Upper lobe of left lung (tissue), 6 donors: ENCODE results near the gene CCDC106. TPM values are rescaled to one million over a fixed set of nuclear protein-coding genes. Genes with fewer than 3 reads are reported as not detected.

Experiments used
- ATAC-seq, 2 donors: fragments of 200-7000 bp; cut with Tn5 transposase; one replicate each; pipeline ENCODE4 v1.9.1; 2022; ENCODE audit warnings: mild to moderate bottlenecking in 2 of 2, moderate library complexity in 2 of 2; ENCODE audit not compliant: low FRiP score in 2 of 2
- DNase-seq, 2 donors: peaks; one replicate each; pipeline ENCODE4 v3.0.0-alpha.2; 2019 to 2020
- H3K27ac ChIP-seq, 4 donors: fragments of 200-600 bp; sonication (generic); one replicate each; pipeline ENCODE4 v1.5.1; 2016 to 2019
- H3K27me3 ChIP-seq, 4 donors: fragments of 200-600 bp; sonication (generic); one replicate each; pipeline ENCODE4 v1.5.1; 2017 to 2019
- H3K36me3 ChIP-seq, 4 donors: fragments of 200-600 bp; sonication (generic); one replicate each; pipeline ENCODE4 v1.5.1; 2016 to 2019
- H3K4me1 ChIP-seq, 4 donors: fragments of 200-600 bp; sonication (generic); one replicate each; pipeline ENCODE4 v1.5.1; 2018 to 2019
- H3K4me3 ChIP-seq, 4 donors: fragments of 200-600 bp; sonication (generic); one replicate each; pipeline ENCODE4 v1.5.1; 2017 to 2019; ENCODE audit warnings: mild to moderate bottlenecking in 2 of 4, moderate library complexity in 1 of 4
- H3K9me3 ChIP-seq, 4 donors: fragments of 200-600 bp; sonication (generic); one replicate each; pipeline ENCODE4 v1.5.1; 2018 to 2019
- CTCF ChIP-seq, 6 experiments: fragments of 450-650 bp in 4 of 6; fragments of 200-600 bp in 2 of 6; sonication (generic) in 2 of 6; IDR thresholded peaks; one replicate each; pipeline ENCODE4 v1.5.1; 2016 to 2019; ENCODE audit warnings: antibody characterized with exemption in 6 of 6
- EP300 ChIP-seq, 4 donors: sonication (generic); formaldehyde crosslinking; IDR thresholded peaks; one replicate each; pipeline ENCODE4 v1.5.1; 2017; ENCODE audit warnings: antibody characterized with exemption in 4 of 4, control low read depth in 2 of 4
- POLR2A ChIP-seq, 4 donors: fragments of 450-650 bp; IDR thresholded peaks; one replicate each; pipeline ENCODE4 v1.5.1; 2016 to 2017; ENCODE audit warnings: antibody characterized with exemption in 4 of 4, mild to moderate bottlenecking in 2 of 4
- POLR2AphosphoS5 ChIP-seq, 2 donors: sonication (generic); formaldehyde crosslinking; IDR thresholded peaks; one replicate each; pipeline ENCODE4 v1.5.1; 2017; ENCODE audit warnings: antibody characterized with exemption in 2 of 2
- WGBS, 2 donors: methylation state at CpG; one replicate each; pipeline ENCODE4 v1.1.5; 2017 to 2018; 5-methylcytosine and 5-hydroxymethylcytosine counted together
- total RNA-seq, 6 donors: library from RNA; depleted of rRNA in 4 of 6; stranded (reverse); fragments of >200 nt in 4 of 6; gene quantifications; one replicate each; pipeline versions ENCODE4 v1.1.0 to v1.2.1, GENCODE V29; 2016 to 2021
- donor health status: DM: no; HTN: no; CAD: no; lungs with moderate emphysema.
- donor health status: DM: no; HTN: yes; CAD: no; lungs with severe emphysema.

CCDC106 gene
- total RNA-seq, 6 donors from 2014 or later: 15.3 to 44.0 (median 17.1) TPM

DNA sequence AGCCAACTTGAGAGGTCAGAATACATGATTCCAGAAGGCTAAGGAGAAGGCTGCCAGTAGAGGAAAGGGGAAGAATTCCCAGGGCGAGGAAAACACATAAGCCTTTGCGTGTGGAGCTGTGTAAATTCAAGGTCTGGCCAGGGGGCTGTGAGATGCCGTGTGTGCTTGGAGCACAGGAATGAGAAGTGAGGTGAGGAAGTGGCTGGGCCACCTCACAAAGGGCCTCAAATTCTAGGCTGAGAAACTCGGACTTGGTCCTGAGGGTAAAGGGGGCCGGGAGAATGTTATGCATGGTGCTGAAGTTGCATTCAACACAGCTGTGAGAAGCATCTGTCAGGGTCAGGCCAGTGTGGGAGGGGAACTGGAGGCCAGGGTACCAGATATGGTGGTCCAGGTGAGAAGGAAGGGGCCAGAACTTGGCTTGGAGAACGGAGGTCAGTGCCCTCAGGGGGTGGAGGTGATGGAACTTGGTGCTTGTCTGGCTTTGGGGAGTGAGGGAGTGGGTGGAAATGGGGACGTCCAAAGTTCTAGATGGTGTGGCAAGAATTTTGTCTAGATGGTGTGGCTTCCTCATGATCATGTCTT, 12.1 kb upstream of the CCDC106 start:
- DNase-seq (no peak), ATAC-seq (no peak)
- Histone ChIP-seq H3K4me1 (peaks cover 51 to 72% (median 53%) of the 10 kb centered on the region in 4 donors), H3K36me3 (peaks cover 0 to 4% (median 2%) of the 10 kb centered on the region in 4 donors), H3K9me3 (no peaks in the 10 kb centered on the region), H3K27me3 (no peaks in the 10 kb centered on the region), H3K27ac (peak overlapping the region; percentile 92 to 100 (median 97)), H3K4me3 (peak overlapping the region; percentile 68 to 98 (median 82))
- TF ChIP-seq POLR2AphosphoS5 (IDR thresholded peaks at IDR 0.05) (no peak), POLR2A (IDR thresholded peaks at IDR 0.05) (no peak), EP300 (IDR thresholded peaks at IDR 0.05) (no peak)
- 67% methylated on average over 7 of the region's 7 CpGs for WGBS, 2 donors

DNA sequence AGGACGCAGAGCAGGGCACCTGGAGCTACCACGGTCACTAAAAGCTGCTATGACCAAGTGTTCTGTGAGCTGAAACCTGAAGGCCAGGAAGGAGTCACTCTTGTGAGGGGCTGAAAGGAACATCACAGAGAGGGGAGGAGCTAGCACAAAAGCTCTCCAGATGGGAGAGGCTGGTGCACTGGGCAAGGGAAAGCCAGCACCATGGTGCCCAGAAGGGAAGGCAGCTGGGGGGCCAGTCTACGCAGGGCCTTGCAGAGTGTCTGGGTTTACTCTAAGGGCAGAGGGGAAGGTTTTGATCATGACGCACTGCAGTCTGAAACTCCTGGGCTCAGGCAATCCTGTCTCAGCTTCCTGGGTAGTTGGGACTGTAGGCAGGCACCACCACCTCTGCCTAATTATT, 11.3 kb upstream of the CCDC106 start:
- no peak for DNase-seq
- WGBS, 2 donors: 75 to 91% methylated on average over 4 of the region's 4 CpGs
- TF ChIP-seq POLR2AphosphoS5 (IDR thresholded peaks at IDR 0.05) (no peak), POLR2A (IDR thresholded peaks at IDR 0.05) (no peak), EP300 (IDR thresholded peaks at IDR 0.05) (no peak)
- Histone ChIP-seq H3K36me3 (peaks cover 0 to 4% (median 2%) of the 10 kb centered on the region in 4 donors), H3K4me3 (no peak overlapping the region), H3K4me1 (peaks cover 51 to 77% (median 55%) of the 10 kb centered on the region in 4 donors), H3K9me3 (no peaks in the 10 kb centered on the region), H3K27ac (no peak overlapping the region), H3K27me3 (no peaks in the 10 kb centered on the region)
- ATAC-seq: no peak

GRCh38 chr19:55637534-55637933, 10.5 kb upstream of the CCDC106 start:
- WGBS, 2 donors: 86 to 91% methylated on average over 8 to 11 of the region's 11 CpGs
- no peaks in the 10 kb centered on the region for H3K27me3 ChIP-seq
- no peak for TF ChIP-seq POLR2AphosphoS5 (IDR thresholded peaks at IDR 0.05)
- TF ChIP-seq POLR2A (IDR thresholded peaks at IDR 0.05): peak in 1 of 4 donors; percentile 6
- TF ChIP-seq EP300 (IDR thresholded peaks at IDR 0.05): no peak
- TF ChIP-seq CTCF (IDR thresholded peaks at IDR 0.05): no peak
- H3K27ac ChIP-seq: no peak overlapping the region
- H3K4me3 ChIP-seq: no peak overlapping the region
- H3K36me3 ChIP-seq: peaks cover 0 to 4% (median 2%) of the 10 kb centered on the region in 4 donors
- no peaks in the 10 kb centered on the region for H3K9me3 ChIP-seq
- no peak for ATAC-seq
- peaks cover 58 to 77% (median 60%) of the 10 kb centered on the region in 4 donors for H3K4me1 ChIP-seq
- DNase-seq: no peak

GRCh38 chr19:55638864-55639359, 9.1 kb upstream of the CCDC106 start:
- DNase-seq (no peak), ATAC-seq (no peak)
- Histone ChIP-seq H3K27ac (no peak overlapping the region), H3K9me3 (no peaks in the 10 kb centered on the region), H3K27me3 (no peaks in the 10 kb centered on the region), H3K36me3 (peaks cover 0 to 4% (median 2%) of the 10 kb centered on the region in 4 donors), H3K4me3 (no peak overlapping the region), H3K4me1 (peaks cover 63 to 88% (median 68%) of the 10 kb centered on the region in 4 donors)
- TF ChIP-seq EP300 (IDR thresholded peaks at IDR 0.05) (no peak), CTCF (IDR thresholded peaks at IDR 0.05) (peak in 5 of 6 experiments; percentile 10 to 50 (median 27)), POLR2AphosphoS5 (IDR thresholded peaks at IDR 0.05) (no peak), POLR2A (IDR thresholded peaks at IDR 0.05) (no peak)
- 87 to 91% methylated on average over 6 of the region's 6 CpGs for WGBS, 2 donors

DNA sequence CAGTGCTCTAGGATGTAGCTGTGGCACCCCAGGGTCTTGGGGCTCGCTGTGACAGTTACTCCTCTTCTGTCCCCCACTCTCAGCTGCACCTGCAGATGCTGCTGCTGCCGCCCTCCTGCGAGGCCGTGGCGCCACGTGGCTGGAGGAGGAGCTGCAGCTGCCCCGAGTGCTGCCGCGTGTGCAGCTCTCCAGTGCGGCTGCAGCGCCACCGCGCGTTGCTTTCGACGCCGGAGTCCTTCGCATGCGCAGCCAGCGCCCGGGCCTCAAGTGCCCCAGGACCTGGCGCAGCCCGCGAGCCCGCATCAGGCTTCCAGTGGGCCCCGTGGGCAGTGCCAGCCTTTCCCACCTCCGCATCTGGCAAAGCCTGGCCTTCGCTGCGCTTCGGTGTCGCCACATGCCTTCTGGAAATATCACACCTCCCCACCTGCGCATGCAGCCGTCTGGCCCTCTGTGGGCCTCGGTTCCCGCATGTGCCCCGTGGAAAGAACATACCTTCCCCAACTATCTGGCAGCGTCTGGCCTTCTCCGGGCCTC, 7.9 kb upstream of the CCDC106 start:
- Histone ChIP-seq H3K27ac (peak overlapping the region; percentile 88 to 94 (median 92)), H3K27me3 (no peaks in the 10 kb centered on the region), H3K4me3 (peak overlapping the region; percentile 74 to 96 (median 86)), H3K36me3 (peaks cover 3 to 10% (median 8%) of the 10 kb centered on the region in 4 donors), H3K9me3 (no peaks in the 10 kb centered on the region), H3K4me1 (peaks cover 66 to 95% (median 73%) of the 10 kb centered on the region in 4 donors)
- WGBS, 2 donors: 27% methylated on average over 13 to 27 of the region's 38 CpGs
- DNase-seq (peak; percentile 78 to 95), ATAC-seq (peak; percentile 38 to 54)
- no peak for TF ChIP-seq EP300 (IDR thresholded peaks at IDR 0.05)
- peak in 1 of 2 donors; percentile 23 for TF ChIP-seq POLR2AphosphoS5 (IDR thresholded peaks at IDR 0.05)
- TF ChIP-seq POLR2A (IDR thresholded peaks at IDR 0.05): peak in 1 of 4 donors; percentile 52
- peak; percentile 46 to 81 (median 66) for TF ChIP-seq CTCF (IDR thresholded peaks at IDR 0.05)
